HG03571 (cell line): ENCODE measurements around the gene SLC9A8.

Experiments used
- ATAC-seq: cut with Tn5 transposase; IDR thresholded peaks from one replicate; pipeline ENCODE4 v1.9.1; 2021; ENCODE audit not compliant: unreplicated experiment

SLC9A8 gene

DNA sequence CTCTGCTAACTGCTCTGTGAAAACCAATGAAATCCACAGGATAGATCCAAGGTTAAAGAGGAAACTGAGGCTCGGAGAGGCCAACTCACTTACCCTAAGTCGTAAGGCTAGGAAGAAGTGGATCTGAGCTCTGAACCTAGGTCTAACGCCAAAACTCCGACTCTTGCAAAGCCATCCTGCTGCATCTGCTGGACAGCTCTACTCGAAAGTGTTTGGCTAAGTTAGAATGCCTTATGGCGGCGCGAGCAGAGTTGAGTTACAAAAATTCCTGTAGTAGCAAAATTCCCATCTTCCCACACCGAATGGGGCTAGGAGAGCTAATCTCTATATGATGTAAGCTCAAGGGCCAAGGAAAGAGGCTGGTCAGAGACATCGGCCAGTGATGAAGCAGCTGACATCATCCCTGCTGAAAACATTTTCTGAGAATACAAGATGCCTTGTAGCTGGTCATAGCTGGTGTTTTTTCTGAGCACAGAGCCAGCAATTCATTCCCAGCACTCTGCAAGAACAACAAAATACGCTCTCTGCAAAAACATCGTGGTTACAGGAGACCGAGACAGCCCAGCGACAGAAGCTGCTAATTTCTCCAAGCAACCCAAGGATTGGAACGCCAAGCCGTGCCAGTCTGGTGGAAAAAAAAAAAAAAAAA, 100.9 kb downstream of the SLC9A8 start:
- ATAC-seq: no peak

GRCh38 chr20:49914310-49915117, 101.9 kb downstream of the SLC9A8 start:
- ATAC-seq: peak; percentile 5

GRCh38 chr20:49915118-49915379, 102.4 kb downstream of the SLC9A8 start:
- peak; percentile 35 for ATAC-seq

DNA sequence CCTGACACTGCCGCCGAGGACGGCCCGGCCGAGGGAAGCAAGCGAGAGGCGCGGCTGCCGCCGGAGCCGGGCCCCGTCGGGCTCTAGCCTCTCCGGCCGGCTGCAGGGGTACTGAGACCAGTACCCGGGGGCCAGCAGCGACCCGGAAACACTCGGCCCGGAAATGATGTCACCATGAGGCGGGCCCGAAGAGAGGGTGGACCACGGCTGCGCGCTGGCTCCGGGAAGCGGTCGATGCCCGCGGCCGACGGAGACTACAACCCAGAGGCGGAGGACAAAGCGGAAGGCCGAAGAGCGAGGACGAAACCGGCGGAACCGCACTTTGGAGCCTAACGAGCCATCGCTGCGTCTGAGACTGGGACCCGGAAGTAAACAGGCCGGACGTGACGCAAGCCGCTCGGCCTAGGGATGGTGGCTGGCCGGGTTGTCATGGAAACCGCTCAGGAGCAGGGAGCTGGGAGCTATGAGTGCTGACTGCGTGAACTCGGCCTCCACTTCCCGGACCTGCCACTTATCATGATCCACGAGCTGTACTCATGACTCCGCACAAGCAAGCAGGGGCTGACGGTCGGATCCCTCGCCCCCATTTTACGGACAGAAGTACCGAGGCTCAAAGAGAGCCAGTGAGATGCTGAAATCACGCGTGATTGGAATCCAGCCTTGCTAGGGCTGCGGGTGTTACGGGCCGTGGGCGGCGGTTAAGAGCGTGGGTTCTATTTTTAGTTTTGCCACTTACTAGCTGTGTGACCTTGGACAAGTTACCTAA, 102.9 kb downstream of the SLC9A8 start, which contains the start of gene SPATA2:
Gene SPATA2, minus strand, starts transcription at position 150 of the 766 bp plus-strand sequence. CDS start 7,039 bp downstream, outside the sequence.
- peak; percentile 74 for ATAC-seq

DNA sequence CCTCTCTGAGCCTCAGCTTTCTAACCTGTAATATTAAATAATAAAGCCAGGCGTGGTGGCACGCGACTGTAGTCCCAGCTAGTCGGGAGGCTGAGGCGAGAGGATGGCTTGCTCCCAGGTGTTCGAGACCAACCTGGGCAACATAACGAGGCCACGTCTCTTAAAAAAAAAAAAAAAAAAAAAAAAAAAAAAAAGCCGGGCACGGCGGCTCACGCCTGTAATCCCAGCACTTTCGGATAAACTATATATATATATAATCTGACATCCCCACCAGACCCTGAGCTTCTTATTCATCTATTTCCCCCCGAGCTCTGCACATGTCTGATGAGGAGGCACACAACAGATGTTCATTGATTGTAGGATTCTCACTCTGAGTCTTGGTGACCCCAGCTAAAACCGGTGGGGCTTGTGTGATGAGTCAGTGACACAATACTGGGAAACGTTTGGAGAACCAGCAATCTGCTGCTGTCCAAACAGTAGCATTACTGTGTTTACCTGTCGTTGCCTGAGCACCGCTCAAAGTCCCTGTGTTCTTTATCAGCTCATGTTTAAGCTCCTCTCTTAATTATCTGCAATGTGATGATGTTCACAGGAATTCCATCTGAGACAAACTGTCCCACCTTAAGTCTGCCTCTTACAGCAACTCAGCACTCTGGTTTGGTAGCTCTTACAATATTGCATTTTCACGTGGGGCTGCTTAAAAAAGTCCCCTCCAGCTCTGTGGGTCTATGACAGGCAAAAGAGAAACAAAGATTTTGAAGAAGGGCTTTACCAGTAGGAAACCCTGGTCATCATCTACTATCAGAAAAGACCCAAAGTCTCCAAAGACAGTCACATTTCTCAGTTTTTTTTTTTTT, 103.7 kb downstream of the SLC9A8 start:
- ATAC-seq: no peak

GRCh38 chr20:49918446-49918845, 105.8 kb downstream of the SLC9A8 start:
- no peak for ATAC-seq

- no peak for ATAC-seq
Measured at GRCh38 chr20:49919009-49919408, 106.4 kb downstream of the SLC9A8 start.

GRCh38 chr20:49919461-49919860, 106.8 kb downstream of the SLC9A8 start:
- ATAC-seq: no peak

GRCh38 chr20:49924247-49924646, 111.6 kb downstream of the SLC9A8 start:
- ATAC-seq: no peak

GRCh38 chr20:49925901-49926454, 113.3 kb downstream of the SLC9A8 start:
- ATAC-seq: no peak

DNA sequence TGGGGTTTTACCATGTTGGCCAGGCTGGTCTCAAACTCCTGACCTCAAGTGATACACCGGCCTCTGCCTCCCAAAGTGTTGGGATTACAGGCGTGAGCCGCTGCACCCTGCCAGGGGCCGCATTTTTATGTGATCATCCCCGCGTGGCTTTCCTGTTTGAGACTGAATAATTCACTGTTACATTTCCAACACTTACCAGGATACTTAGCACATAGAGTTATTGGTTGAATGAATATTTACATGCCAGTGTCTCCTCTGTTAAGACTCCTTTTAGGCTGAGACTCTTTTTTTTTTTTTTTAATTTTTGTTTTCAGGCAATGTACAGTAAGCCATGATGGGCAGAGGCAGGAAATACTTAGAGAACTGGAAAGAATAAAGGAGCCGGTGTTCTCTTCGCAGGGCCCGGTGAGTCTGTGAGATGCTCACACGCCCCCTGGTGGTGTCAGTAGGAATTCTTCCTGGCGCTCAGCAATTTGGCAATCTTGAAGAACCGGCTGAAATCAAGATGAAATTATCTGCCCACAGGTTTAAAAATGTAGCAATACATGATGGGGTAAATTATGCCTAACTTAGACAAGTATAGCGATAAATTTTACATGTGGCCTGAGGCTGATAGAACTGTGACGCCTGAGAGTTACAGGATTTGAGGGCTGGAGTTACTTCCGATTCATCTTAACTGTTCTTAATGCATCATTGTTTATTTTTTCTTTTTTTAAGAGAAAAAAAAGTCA, 115.9 kb downstream of the SLC9A8 start:
- no peak for ATAC-seq

- ATAC-seq: no peak
Measured at GRCh38 chr20:49929142-49929494, 116.5 kb downstream of the SLC9A8 start.

GRCh38 chr20:49935746-49936152, 123.1 kb downstream of the SLC9A8 start:
- ATAC-seq: no peak

DNA sequence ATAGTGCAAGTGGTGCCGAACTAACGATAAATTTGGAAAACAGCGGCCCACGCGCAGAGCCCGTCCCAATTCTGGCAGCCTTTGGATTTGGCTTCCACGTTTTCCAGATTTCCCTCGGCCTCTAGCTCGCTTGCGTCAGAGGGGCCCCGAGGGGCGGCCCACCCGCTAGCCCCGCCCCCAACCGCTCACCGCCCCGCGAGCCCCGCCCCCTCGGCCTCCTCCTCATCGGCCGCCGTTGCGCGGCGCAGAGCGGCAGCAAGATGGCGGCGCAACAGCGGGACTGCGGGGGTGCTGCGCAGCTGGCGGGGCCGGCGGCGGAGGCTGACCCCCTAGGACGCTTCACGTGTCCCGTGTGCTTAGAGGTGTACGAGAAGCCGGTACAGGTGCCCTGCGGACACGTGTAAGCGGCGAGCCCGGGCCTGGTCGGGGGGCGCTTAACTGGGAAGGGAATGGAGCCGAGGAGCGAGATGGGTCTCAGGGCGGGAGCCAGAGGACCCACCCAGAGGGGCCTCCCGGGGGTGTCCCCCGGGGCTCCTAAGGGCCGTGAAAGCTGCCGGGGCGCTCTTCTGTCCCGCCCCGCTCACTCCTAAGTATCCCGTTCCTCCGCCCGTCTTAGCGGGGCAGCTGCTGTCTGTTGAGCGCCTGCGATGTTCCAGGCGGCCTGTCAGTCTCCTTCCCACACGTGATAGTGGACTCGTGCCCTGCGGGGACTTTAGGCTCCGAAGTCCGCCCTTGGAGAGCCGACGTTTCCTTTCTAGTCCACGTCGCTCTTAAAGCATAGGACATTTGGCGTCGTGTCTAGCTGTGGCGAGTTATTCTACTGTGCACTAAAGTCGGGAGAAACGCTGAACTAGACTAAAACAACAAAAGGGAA, 123.8 kb downstream of the SLC9A8 start, which contains the start of gene RNF114:
Gene RNF114, plus strand, starts transcription at position 245 of the 874 bp plus-strand sequence. Its CDS starts 16 bp downstream, at position 261.
- peak; percentile 60 for ATAC-seq

DNA sequence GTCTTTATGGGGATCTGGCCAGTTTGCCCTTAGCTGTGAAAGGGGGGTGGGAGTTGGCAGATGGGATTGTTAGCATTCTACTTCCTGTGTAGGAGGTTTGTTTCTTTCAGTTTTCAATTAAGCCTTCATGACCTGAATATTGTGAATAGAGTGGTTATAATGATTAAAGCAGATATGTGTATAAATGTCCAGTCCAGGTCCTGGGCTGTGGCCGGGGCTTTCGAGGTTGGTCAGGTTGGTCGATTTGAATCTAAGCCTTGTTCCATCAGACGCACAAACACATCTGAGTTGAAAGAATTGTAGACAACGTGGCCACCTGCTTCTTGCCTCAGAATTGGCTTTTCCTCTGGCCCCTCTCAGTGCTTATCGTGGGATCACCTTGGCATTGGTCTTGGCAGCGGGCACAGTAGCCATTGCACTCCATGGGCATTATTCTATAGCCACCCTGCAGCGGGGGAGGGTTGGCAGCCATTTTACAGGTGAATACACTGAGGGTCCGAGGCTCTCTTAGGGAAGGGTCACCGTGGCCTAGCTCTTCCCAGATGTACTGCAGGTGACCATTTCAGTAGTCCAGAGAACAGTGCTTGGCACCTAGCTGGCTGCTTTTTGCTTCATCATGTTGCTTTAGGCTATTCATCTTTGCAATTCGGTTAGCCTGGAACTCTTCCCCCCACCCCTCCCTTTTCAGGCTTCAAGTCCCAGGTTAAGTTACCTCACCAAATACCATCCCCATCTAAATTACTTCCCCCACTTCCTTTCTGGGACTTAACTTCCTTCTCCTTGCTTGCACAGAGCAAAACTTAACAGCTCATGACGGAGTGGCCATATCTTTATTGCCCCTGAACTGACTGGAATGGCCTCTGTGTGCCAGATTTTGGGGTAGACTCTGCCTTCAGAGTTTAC, 124.7 kb downstream of the SLC9A8 start:
- peak; percentile 16 for ATAC-seq

- ATAC-seq: no peak
Measured at GRCh38 chr20:49938173-49939163, 125.8 kb downstream of the SLC9A8 start.

DNA sequence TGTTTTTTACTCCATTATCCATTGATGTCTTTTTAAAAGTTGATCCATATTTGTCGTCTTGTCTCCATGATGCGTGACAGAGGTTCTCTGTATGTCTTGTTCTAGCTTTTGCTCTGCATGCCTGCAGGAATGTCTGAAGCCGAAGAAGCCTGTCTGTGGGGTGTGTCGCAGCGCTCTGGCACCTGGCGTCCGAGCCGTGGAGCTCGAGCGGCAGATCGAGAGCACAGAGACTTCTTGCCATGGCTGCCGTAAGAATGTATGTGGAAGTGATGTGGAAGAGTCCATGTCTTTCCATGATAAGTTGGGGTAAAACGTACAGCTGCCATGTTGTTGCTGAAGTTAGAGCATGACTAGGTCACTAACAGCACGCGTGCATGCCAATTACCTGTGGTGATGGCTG, 128.8 kb downstream of the SLC9A8 start:
- no peak for ATAC-seq
